SK-N-SH (cell line): ENCODE measurements around the gene AMHR2.

Source experiments
- JUND ChIP-seq: IDR thresholded peaks from 2 replicates; pipeline ENCODE4 v1.4.0; 2012
- MXI1 ChIP-seq: IDR thresholded peaks from 2 replicates; pipeline ENCODE4 v1.6.1; 2012; ENCODE audit warnings: mild to moderate bottlenecking, low read depth, low read length, improper control_type of control experiment
- POLR2AphosphoS5 ChIP-seq: IDR thresholded peaks from 2 replicates; pipeline ENCODE4 v1.6.1; 2012; ENCODE audit warnings: low read depth, low read length
- RAD21 ChIP-seq: IDR thresholded peaks from 2 replicates; pipeline ENCODE4 v1.6.1; 2012; ENCODE audit warnings: mild to moderate bottlenecking, low read length
- TF ChIP-seq, protein P1 (sequence below): fragments of 200-600 bp; sonication (generic); IDR thresholded peaks from 2 replicates; pipeline ENCODE4 v1.6.1; 2017; ENCODE audit warnings: antibody characterized with exemption, mild to moderate bottlenecking, moderate library complexity
- TF ChIP-seq, protein P2 (sequence below): IDR thresholded peaks from 2 replicates; pipeline ENCODE4 v1.4.0; 2012; ENCODE audit warnings: low read depth, borderline replicate concordance

DNA sequence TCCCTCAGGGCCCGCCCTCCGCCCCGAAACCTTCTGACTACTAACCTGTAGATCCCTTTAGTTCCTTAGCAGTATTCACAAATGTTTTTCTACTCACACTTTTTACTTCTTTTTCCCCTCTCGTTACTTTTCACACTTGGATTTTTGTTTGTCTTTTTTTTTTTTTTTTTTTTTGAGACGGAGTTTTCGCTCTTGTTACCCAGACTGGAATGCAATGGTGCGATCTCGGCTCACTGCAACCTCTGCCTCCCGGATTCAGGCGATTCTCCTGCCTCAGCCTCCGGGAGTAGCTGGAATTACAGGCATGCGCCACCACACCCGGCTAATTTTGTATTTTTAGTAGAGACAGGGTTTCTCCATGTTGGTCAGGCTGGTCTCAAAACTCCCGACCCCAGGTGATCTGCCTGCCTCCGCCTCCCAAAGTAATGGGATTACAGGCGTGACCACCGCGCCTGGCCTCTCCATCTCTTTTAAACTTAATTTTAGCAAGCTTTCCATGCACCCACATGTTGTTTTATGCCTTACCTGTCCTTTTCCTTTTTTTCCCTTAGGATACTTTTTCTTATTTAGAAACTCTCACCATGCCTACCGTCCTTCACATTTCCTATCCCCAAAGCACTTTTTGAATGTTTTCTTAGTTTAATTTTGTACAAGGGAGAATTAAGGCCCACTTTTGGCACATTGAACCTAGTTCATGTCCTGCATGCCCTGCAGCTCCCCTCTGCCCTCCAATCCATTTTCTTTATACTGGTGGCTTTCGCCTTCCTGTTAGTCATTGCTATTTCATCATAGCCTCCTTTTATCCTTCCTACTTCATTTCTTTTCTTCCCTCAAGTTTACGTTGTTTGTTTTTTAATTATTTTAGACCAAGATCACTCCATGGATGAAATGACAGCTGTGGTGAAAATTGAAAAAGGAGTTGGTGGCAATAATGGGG lies 42.6 kb upstream of the AMHR2 start:
- 0 out of 2 replicates have a peak, but pooled peaks have one; percentile 17 for TF ChIP-seq MXI1
- 0 out of 2 replicates have a peak, but pooled peaks have one; percentile 30 for TF ChIP-seq POLR2AphosphoS5
- TF ChIP-seq, protein P1, sequence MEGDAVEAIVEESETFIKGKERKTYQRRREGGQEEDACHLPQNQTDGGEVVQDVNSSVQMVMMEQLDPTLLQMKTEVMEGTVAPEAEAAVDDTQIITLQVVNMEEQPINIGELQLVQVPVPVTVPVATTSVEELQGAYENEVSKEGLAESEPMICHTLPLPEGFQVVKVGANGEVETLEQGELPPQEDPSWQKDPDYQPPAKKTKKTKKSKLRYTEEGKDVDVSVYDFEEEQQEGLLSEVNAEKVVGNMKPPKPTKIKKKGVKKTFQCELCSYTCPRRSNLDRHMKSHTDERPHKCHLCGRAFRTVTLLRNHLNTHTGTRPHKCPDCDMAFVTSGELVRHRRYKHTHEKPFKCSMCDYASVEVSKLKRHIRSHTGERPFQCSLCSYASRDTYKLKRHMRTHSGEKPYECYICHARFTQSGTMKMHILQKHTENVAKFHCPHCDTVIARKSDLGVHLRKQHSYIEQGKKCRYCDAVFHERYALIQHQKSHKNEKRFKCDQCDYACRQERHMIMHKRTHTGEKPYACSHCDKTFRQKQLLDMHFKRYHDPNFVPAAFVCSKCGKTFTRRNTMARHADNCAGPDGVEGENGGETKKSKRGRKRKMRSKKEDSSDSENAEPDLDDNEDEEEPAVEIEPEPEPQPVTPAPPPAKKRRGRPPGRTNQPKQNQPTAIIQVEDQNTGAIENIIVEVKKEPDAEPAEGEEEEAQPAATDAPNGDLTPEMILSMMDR = no peak
- no peak for TF ChIP-seq RAD21
- TF ChIP-seq, protein P2, sequence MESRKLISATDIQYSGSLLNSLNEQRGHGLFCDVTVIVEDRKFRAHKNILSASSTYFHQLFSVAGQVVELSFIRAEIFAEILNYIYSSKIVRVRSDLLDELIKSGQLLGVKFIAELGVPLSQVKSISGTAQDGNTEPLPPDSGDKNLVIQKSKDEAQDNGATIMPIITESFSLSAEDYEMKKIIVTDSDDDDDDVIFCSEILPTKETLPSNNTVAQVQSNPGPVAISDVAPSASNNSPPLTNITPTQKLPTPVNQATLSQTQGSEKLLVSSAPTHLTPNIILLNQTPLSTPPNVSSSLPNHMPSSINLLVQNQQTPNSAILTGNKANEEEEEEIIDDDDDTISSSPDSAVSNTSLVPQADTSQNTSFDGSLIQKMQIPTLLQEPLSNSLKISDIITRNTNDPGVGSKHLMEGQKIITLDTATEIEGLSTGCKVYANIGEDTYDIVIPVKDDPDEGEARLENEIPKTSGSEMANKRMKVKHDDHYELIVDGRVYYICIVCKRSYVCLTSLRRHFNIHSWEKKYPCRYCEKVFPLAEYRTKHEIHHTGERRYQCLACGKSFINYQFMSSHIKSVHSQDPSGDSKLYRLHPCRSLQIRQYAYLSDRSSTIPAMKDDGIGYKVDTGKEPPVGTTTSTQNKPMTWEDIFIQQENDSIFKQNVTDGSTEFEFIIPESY = no peak
- TF ChIP-seq JUND = no peak
